Stimulated activated CD8-positive, alpha-beta memory T cell treated with anti-CD3 and anti-CD28 coated beads, Interleukin-12 subunit alpha, Interleukin-12 subunit beta, amount 100 ng/mL, for 1 hour (primary cell): ENCODE measurements around the gene ROR1.

Experiments used
- DNase-seq: peaks from one replicate; pipeline ENCODE4 v3.0.0-alpha.2; 2020; ENCODE audit warnings: low read depth

The ROR1 gene

DNA sequence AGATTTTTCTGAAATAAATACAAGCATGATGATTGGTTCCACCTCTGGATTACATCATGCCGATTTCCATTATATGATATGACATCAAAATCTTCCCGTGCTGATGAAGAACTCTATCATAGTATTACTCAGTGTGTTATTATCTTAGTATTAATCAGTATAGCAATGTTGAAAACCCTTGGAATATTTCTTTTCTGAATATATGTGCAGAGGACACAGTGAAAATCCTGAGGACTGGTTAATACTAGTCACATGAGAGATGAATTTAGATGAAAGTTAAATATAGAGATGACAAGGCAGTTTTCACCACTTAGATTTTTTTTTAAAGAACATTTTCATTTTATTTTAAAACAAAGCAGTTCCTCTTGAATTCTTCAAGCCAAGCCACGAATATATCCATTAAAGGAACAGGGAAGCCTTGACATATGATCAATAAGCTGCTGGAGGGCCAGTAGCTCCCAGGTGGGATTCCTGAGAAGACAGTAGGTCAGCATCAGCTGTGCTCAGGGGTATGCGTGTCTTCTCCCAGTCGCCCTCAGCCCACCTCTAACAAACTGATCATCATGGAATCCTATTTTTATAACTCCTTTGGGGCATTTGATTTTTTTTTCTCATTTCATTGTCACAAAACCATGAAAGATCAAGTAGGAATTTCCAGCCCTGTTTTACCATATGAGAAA lies 373.4 kb downstream of the ROR1 start:
- no peak for DNase-seq

DNA sequence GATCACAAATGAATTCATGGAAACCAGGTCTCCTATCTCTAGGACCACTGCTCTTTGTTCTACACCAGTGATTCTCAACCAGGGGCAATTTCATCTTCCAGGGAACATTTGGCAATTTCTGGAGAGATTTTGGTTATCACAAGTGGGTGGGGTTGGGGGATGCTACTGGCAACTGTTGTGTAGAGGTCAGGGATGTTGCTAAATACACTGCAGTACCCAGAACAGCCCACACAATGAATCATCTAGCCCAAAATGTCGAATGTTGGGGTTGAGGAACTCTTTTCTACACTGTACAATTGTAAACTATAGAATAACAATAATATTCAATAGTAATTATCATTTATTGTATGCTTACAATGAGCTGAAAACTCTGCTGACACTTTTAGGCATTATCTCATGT lies 373.9 kb downstream of the ROR1 start:
- DNase-seq = no peak

DNA sequence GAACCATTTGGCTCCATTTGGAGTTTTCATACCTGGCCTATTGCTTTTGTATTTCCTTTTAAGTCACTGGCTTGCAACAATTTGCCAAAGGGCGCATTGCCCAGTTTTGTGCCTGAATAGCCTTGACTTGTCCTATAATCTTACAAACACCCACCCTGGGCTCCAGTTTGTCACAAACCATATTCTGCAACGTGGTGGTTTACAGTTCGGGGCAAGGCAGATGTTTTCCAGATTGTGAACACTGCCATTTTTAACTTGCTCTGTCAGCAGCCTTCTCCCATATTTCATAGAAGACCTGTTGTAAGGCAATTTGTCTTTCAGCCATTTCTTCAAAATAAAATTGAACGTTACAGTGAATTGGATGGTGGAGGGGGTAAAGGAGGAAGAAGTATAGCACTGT lies 376.4 kb downstream of the ROR1 start:
- no peak for DNase-seq

DNA sequence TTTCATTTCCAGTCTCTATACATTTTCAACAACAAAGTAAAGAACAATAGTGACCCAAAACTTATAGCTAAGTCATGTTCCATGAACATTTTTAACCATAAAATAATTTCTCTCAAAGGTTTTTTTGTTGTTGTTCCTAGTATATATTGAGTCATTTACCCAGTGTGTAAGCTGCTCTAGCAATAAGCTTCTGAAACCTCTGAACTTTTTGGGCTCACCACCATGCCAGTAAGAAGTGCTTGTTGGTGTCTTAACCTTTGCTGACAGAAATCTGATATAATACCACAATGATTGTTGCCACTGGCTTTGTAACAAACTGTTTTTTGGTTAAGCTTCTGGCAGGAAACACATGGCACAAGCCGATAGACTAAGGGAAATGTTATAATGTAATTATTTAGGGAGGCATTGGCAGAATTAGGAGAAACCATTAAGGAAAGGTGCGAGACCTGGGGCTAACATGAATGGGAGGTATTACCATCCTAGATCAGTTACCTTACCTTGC lies 377.0 kb downstream of the ROR1 start:
- no peak for DNase-seq

DNA sequence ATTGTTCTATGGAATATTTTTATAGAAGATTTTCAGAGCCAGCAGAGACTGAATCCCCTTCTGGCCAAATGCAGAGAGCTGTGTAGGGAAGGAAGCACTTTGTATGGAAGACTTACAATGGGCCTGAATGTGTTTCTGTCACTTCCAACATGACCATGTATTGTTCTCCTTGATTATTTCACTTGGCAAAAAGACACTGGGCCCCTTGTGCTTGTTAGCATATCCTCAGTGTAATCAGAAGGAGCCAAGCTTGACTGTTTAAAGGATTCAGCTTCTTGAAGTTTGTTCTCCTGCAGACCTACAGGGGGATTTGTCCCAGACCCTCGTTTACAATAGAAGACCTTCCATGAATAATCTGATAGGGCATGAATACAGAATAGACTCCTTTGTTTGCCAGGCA lies 381.5 kb downstream of the ROR1 start:
- no peak for DNase-seq

DNA sequence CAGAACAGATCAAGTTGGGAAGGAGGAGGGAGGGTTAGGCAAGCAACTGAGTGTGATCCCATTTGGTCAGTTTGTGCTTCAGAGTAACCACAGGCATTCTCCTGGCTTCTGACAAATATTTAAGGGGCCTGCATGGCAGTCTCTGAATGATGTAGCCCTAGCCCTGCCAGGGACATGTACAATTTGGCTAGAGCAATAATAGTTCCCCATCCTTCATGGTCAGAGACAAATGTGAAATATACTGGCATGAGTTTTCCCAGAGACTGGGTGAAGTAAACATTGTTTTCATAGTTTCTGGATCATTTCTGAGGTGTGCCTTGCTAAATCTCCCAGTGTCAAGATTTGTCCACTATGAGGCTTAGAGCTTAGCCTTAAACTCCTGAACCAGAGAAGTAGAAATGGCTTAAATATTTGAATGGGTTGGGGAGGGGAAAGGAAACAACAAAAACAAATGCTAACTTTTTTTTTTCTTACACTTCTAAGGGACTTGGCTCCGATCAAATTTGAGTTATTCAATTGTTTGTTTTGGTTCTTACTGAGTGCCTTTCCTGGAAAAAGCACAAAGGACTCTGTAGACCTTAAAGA lies 387.6 kb downstream of the ROR1 start:
- DNase-seq = no peak

DNA sequence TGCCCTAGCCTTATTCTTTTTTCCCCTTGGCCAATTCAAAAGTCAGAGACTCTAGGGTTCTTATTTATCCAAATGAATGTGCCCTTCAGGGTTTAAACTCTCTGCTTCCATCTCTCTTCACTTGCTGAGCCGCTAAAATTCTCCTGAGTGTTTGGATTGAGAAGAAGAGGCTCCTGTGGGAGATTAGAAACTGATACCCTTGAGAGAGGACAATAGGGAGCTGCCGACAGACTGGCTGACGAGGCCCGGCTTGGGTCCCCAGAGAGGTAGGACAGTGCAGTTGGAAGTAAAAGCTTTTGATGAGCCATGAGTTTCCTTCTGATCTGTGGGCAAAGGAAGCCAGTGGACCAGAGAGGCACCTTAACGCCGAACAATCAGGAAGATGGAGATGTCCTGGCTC lies 388.3 kb downstream of the ROR1 start:
- no peak for DNase-seq

DNA sequence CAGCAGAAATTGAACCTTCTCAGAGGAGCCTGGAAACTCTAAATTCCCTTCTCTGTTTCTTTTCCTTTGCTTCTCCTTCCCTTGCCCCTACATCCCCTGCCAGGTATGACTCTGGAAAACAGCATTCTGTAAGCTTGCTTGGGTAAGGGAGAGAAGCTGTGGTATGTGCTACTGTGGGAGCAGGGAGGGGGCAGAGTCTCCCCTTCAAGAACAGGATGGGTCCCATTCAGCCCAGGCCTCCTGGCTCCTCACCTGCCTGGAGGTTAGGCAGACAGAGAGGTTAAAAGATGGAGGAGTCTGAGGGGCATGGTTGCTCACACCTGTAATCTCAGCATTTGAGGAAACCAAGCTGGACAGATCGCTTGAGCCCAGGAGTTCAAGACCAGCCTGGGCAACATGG lies 389.0 kb downstream of the ROR1 start:
- DNase-seq = no peak

DNA sequence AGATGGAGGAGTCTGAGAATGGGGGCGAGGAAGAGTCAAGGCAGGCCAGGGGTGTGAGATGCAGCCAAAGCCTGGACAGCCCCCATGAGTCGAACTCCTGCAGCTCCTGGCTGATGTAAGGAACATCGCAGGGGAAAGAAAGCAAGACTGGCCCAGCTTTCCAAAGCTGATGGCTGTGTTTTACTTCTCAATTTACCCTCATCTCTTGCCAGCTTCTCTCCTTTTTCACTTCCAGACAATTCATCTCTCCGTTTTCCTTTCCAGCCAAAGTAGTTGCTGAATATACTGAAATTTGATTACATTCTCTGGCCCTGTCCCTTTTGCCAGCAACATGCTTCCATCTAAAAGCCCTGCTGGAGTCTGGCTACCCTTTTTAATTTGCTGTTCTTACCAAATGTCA lies 389.6 kb downstream of the ROR1 start:
- no peak for DNase-seq

DNA sequence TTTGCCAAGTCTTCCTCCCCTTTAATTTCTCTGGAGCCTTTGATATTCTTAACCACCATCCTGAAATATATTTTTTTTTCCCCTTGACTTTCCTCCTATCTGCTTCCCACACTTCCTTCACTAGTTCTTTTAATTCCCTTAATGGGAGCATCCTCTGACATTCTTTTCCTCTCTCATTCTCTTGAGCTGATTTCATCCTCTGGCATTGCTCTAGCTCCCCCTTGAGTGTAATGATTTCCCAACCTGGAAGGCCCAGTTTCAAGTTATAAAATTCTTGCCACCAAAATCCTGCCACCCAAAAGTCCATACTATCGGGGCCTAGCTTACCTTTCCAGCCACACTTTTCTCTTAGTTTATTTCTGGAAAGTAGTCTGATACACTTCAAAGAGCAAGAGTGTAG lies 390.2 kb downstream of the ROR1 start:
- no peak for DNase-seq

DNA sequence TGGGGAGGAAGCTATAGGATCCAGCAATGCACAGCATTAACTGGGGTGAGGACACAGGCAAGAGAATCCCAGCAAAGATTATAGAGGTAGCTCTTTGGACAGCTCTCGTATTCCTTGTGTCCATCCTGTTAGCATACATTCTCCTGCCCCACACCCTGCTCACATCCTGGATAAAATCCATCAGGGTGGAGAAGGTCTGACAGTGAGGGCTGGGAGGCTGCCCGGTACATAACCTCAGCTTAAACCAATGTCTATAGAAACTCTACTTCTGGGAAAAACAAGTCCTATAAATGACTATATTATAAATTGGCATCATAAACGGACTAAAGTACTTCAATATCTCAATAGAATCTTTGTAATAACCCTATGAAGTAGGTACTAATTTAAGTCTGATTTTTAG lies 392.8 kb downstream of the ROR1 start:
- DNase-seq = no peak

DNA sequence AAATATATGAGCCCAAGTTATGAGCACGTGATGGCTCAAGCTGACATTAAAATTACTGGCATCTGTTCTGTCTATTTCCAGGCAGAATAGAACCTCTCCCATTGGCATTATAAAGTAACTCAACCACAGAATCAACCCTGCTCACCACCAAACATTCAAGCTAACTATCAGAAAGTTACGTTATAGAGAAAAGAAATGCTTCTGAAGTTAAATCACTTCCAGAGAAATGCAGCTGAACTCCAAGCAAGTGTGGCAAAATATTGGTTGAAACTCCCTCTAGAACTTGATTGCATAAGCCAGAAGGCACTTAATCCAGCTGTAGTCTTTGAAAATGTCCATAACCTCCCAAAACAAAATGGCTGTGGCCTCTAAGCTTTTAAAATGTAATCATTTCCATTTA lies 393.4 kb downstream of the ROR1 start:
- DNase-seq = no peak

DNA sequence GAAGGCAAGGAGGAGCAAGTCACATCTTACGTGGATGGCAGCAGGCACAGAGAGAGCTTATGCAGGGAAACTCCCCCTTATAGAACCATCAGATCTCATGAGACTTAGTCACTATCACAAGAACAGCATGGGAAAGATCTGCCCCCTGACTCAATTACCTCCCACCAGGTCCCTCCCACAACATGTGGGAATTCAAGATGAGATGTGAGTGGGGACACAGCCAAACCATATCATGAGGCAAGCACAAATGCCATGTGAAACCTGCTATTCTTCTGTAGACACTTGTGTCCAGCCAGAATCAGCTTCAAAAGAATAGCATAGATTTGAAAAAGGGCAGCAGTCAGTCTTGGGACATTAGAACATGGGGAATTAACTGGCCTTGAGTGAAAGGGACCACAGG lies 397.4 kb downstream of the ROR1 start:
- DNase-seq = no peak

DNA sequence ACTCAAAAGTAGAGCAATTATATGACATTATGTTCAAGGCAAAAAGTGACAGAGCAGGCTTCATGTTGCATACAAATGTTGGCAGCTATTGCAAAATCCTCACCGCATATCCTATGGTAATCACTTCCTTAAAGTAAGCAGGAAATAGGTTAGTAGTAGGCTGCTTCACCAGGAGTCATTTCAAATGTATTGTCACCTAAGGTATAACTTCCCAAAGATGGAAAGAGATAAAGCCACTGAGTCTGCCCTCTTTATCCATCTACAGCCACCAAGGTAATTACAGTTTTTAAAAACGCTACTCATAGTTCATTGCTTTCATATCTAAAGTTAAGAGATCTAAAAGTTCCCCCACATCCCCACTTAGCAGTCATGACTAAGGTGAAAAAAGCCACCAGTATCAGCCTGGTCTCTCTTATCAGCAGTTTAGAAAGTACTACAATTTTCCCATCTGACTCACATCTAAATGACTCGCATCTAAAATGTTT lies 398.0 kb downstream of the ROR1 start:
- no peak for DNase-seq

DNA sequence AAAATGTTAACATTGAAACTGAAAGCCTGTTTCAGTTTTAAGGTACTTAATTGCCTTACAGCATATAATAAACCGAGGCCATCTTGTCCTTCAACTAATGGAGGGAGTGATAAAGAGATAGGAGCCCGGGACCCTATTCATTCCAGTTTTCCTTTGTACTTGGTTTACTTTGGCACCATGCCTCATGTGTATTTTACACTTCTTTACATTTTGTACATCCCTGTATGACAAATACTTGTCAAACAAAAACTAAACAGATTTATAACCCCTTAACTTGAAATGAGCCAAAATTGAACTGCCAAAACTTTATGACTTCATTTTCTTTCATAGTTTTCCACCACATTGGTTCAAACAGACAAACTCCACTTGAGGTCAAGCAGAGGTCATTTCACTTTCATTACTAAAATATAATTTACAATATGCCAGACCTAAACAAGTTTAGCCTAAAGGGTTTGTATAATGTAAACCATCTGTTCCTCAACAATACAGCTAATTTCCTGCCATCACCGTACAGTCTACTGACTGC lies 398.7 kb downstream of the ROR1 start:
- DNase-seq = no peak

DNA sequence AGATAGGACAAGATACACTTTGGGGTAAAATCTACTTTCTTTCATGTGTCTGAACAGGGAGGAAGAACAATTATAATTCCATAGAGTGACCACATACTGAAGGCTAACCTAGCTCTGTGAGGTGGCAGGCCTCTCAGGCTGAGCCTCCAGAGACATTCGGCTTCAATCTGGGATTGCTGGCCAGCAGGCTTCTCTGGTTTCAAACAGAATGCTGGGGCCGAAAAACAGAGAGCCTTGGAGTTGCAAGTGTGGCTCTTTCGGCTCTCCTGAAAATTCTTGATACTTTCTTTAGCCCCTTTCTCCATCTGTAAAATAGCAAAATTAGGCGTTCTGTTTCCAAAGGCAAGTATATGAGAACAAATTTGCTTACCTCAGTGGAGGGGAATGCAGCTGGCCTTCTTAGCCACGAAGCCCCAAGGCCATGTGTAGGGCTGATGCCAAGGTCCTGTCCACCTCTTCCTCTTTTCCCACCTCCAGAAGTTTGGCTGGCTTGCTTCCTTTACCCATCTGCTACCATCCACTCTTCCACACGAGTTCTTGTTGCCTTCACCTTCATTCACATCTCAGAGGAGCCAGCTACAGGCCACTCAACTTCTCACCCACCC lies 399.6 kb downstream of the ROR1 start:
- DNase-seq = no peak

DNA sequence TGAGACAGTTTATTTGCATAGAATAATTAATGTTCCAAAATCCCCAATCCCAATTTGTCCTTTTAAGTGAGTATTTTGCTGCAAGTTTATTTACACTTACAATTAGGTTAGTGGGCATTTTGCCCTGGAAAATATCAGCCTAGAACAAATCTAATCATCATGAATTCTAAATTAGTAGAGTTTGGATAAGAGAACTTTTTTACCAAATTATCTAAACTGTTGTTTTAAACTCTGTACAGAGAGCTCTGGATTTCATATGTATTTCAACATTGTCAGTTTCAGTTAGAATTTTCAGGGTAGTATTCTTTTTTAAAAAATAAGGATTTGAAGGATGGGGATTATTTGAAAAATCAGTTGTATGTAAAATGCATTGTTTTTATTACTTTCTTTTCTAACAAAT lies 401.8 kb downstream of the ROR1 start:
- no peak for DNase-seq

DNA sequence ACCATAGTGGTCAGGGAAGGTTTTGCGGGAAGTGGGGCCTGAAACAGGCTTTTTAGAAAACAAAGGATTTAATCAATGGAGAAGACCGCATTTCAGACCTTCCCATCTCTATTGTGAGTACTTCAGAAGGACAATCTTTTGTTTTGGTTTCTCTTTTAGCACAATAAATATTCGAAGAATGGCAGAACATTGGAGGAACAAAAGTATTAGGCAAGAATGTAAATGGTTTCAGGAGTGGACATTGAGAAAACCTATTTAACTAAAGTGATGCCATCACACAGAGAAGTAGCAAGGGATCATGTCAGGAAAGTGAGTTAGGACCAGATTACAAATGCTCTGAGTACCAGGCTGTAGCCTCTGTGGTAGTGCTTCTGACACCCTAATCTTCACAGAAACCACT lies 402.8 kb downstream of the ROR1 start:
- DNase-seq = no peak

DNA sequence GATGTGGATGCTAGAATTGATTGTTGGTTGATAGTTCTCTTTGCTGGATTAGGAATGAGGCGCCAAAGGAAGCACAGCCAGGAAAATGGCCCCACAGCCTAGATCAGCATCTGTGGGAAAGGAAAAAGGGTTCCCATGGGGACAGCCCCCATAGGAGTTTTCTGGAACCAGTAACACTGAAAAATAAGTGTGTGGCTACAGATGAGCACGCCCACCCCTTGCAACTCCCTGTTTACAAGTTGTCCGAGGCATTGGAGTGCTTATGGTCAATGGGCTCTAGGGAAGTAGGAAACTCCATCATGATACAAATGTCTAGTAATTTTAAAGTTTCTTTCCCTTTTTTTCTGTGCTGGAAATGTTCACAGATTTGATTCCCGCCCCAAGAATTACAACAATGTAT lies 405.8 kb downstream of the ROR1 start:
- DNase-seq = no peak

DNA sequence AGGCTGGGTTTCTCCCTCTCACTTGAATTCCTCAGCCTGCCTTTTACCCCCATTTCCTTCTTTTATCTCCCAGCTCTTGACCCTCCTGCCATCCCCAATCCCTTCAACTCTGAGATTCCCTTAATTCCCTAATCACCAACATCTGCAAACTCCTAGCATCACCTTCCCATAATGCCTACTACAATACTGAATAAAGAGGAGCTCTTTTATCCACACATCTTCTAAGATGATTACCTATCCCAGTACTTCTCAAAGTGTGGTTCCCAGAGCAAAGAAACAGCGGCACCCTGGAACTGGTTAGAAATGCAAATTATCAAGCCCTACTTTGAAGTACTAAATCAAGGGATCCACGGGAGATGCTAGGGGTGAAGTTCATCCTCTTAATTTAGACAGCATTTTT lies 408.4 kb downstream of the ROR1 start:
- DNase-seq = no peak

DNA sequence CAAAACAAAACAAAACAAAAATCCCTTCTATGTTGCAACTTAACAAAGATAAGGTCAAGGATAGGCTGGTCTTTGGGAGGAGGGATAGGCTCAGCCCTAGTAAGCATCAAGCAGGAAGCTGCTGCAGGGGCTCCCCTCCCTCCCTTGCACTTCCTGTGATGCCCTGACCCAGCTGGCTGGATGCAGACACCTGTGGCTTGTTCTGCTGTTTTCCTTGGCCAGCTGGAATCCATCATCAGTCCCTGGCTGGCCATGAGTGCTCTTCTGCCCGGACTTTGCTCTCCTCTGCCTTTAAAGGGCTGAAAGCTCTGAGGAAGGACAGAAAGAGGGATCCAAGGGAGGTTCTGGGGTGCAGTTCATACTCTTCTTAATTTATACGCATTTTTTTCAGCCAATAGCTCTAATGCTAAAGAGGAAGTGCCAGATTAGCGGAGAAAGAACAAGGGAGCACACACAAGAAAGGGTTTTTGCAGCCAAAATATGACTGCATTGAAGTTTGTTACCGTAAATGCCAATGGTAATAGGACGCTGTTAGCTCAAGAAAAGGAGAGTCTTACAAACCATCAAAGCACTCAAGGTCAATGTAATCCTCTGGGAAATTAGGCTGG lies 409.7 kb downstream of the ROR1 start:
- DNase-seq = no peak

DNA sequence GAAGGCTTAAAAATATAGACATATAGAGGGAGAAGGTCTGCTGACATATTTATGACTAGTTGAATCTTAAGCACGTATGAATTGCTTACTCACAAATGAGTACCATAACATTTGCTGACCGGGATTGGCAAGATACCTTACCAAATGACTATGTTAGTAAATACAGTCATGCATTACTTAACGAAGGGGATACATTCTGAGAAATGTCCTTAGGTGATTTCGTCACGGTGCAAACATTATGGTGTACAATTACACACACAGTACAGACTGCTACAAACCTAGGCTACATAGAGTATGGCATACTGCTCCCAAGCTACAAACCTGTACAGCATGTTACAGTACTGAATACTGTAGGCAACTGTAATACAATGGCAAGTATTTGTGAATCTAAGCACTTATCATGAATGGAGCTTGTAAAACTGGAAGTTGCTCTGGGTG lies 410.2 kb downstream of the ROR1 start:
- no peak for DNase-seq
